Activated naive CD8-positive, alpha-beta T cell treated with anti-CD3 and anti-CD28 coated beads, Interleukin-2, amount 10 ng/mL, durations not matched to agents 7 days and 5 days (primary cell): ENCODE results near the gene ILF3. TPM values are rescaled to one million over a fixed set of nuclear protein-coding genes. Genes with fewer than 3 reads are reported as not detected.

Experiments used
- ATAC-seq: fragments of 150-1000 bp; cut with Tn5 transposase; one replicate; pipeline ENCODE4 v1.10.0; 2021; ENCODE audit warnings: low read depth, moderate library complexity
- POLR2A ChIA-PET: fragments of 350-600 bp; sonication (Branson Sonifier 250); formaldehyde crosslinking; loops from one replicate; lab custom pipeline; 2021; ENCODE audit warnings: antibody characterized with exemption; lab: Charles Lee
- DNase-seq: peaks from one replicate; pipeline ENCODE4 v3.0.0; 2021
- H3K27ac Mint-ChIP-seq: one replicate; pipeline ENCODE4 v1.8.0; 2022; ENCODE audit warnings: mild to moderate bottlenecking, mixed read lengths
- H3K27me3 Mint-ChIP-seq: one replicate; pipeline ENCODE4 v1.8.0; 2022; ENCODE audit warnings: mild to moderate bottlenecking, moderate library complexity, mixed read lengths
- H3K36me3 Mint-ChIP-seq: one replicate; pipeline ENCODE4 v1.8.0; 2021; ENCODE audit warnings: mild to moderate bottlenecking, mixed read lengths
- H3K4me1 Mint-ChIP-seq: one replicate; pipeline ENCODE4 v1.8.0; 2021; ENCODE audit warnings: mixed read lengths
- H3K4me3 Mint-ChIP-seq: one replicate; pipeline ENCODE4 v1.8.0; 2022; ENCODE audit warnings: mild to moderate bottlenecking, moderate library complexity, mixed read lengths
- H3K9me3 Mint-ChIP-seq: one replicate; pipeline ENCODE4 v1.8.0; 2021; ENCODE audit warnings: mixed read lengths
- total RNA-seq, 2 experiments: library from RNA; stranded (reverse); gene quantifications; one replicate each; pipeline ENCODE4 v1.2.3, GENCODE V29; 2021

Gene ILF3
- 100 to 1,000 TPM; 344 to 354 TPM for total RNA-seq

- Mint-ChIP-seq H3K27ac (peak within 1 kb of the TSS; percentile 97), H3K4me3 (peak within 1 kb of the TSS; percentile 95), H3K36me3 (peaks cover 12% of the 10 kb centered on the region), H3K9me3 (no peaks in the 10 kb centered on the region), H3K27me3 (no peaks in the 10 kb centered on the region), H3K4me1 (peaks cover 29% of the 10 kb centered on the region)
- POLR2A ChIA-PET = interaction anchor here (0.8 to 1.6 kb wide), 8 partner anchors 8 to 84 kb away, joined by 3 to 9 read pairs (median 4); no protein-coding TSS in a partner anchor
- ATAC-seq (peak; percentile 81), DNase-seq (peak; percentile 98)
Measured at GRCh38 chr19:10653732-10654609, at the start of gene ILF3. Gene ILF3 (plus strand): TSS chr19:10654346. CDS start chr19:10670606, 16,260 bp downstream.

- peak; percentile 44 for DNase-seq
- ATAC-seq = no peak
- H3K4me1 Mint-ChIP-seq = peaks cover 22% of the 10 kb centered on the region
- H3K27ac Mint-ChIP-seq = peak overlapping the region; percentile 100
- POLR2A ChIA-PET = interaction anchor here (0.7 to 4.1 kb wide), 20 partner anchors 9 to 183 kb away, joined by 3 to 21 read pairs (median 4); partner anchors contain the start of genes CDKN2D, KEAP1 and QTRT1
- H3K27me3 Mint-ChIP-seq = peaks cover 4% of the 10 kb centered on the region
- H3K9me3 Mint-ChIP-seq = no peaks in the 10 kb centered on the region
- H3K36me3 Mint-ChIP-seq = peaks cover 12% of the 10 kb centered on the region
- peak overlapping the region; percentile 99 for H3K4me3 Mint-ChIP-seq
Measured at GRCh38 chr19:10604460-10604980, 49.6 kb upstream of the ILF3 start.

GRCh38 chr19:10611907-10612306 lies 42.2 kb upstream of the ILF3 start:
- no peak for ATAC-seq
- no peak overlapping the region for H3K4me3 Mint-ChIP-seq
- POLR2A ChIA-PET = interaction anchor here (1.0 to 1.2 kb wide), 2 partner anchors 10 to 41 kb away, joined by 5 to 7 read pairs; no protein-coding TSS in a partner anchor
- no peak overlapping the region for H3K27ac Mint-ChIP-seq
- DNase-seq = no peak
- no peaks in the 10 kb centered on the region for H3K9me3 Mint-ChIP-seq
- H3K4me1 Mint-ChIP-seq = peaks cover 15% of the 10 kb centered on the region
- H3K36me3 Mint-ChIP-seq = peaks cover 21% of the 10 kb centered on the region
- no peaks in the 10 kb centered on the region for H3K27me3 Mint-ChIP-seq

GRCh38 chr19:10612499-10613119 lies 41.5 kb upstream of the ILF3 start:
- no peaks in the 10 kb centered on the region for H3K27me3 Mint-ChIP-seq
- POLR2A ChIA-PET = interaction anchor here (1.2 kb wide), 1 partner anchor 40 kb away, joined by 7 read pairs; no protein-coding TSS in a partner anchor
- no peak overlapping the region for H3K27ac Mint-ChIP-seq
- no peak overlapping the region for H3K4me3 Mint-ChIP-seq
- no peak for DNase-seq
- H3K36me3 Mint-ChIP-seq = peaks cover 21% of the 10 kb centered on the region
- H3K4me1 Mint-ChIP-seq = peaks cover 13% of the 10 kb centered on the region
- no peak for ATAC-seq
- H3K9me3 Mint-ChIP-seq = no peaks in the 10 kb centered on the region

GRCh38 chr19:10615429-10616023 lies 38.6 kb upstream of the ILF3 start:
- Mint-ChIP-seq H3K27ac (peak overlapping the region; percentile 27), H3K27me3 (no peaks in the 10 kb centered on the region), H3K9me3 (no peaks in the 10 kb centered on the region), H3K4me3 (peak overlapping the region; percentile 50), H3K36me3 (peaks cover 20% of the 10 kb centered on the region), H3K4me1 (peaks cover 13% of the 10 kb centered on the region)
- ATAC-seq = no peak
- POLR2A ChIA-PET = interaction anchor here (0.7 kb wide), 2 partner anchors 22 to 128 kb away, joined by 4 to 5 read pairs; no protein-coding TSS in a partner anchor
- DNase-seq = no peak

- DNase-seq (no peak), ATAC-seq (no peak)
- peaks cover 20% of the 10 kb centered on the region for H3K36me3 Mint-ChIP-seq
- H3K27me3 Mint-ChIP-seq = no peaks in the 10 kb centered on the region
- H3K4me1 Mint-ChIP-seq = peaks cover 21% of the 10 kb centered on the region
- no peak overlapping the region for H3K4me3 Mint-ChIP-seq
- POLR2A ChIA-PET = interaction anchor here (1.6 to 2.2 kb wide), 2 partner anchors 12 to 14 kb away, joined by 6 read pairs; no protein-coding TSS in a partner anchor
- H3K9me3 Mint-ChIP-seq = no peaks in the 10 kb centered on the region
- H3K27ac Mint-ChIP-seq = no peak overlapping the region
Measured at GRCh38 chr19:10617409-10618121, 36.6 kb upstream of the ILF3 start.

- POLR2A ChIA-PET = interaction anchor here (0.7 to 2.3 kb wide), 2 partner anchors 14 to 28 kb away, joined by 4 to 7 read pairs; no protein-coding TSS in a partner anchor
- H3K4me3 Mint-ChIP-seq = no peak overlapping the region
Measured at GRCh38 chr19:10618846-10619245, 35.3 kb upstream of the ILF3 start.

GRCh38 chr19:10620786-10621185 lies 33.4 kb upstream of the ILF3 start:
- Mint-ChIP-seq H3K4me1 (peaks cover 21% of the 10 kb centered on the region), H3K36me3 (peaks cover 3% of the 10 kb centered on the region), H3K9me3 (no peaks in the 10 kb centered on the region), H3K27ac (peak overlapping the region; percentile 61), H3K4me3 (no peak overlapping the region), H3K27me3 (no peaks in the 10 kb centered on the region)
- DNase-seq = no peak
- POLR2A ChIA-PET = interaction anchor here (2.3 kb wide), 1 partner anchor 16 kb away, joined by 7 read pairs; no protein-coding TSS in a partner anchor
- ATAC-seq = no peak

More at GRCh38 chr19:10618846-10619245, 35.3 kb upstream of the ILF3 start:
- no peak for ATAC-seq
- H3K27me3 Mint-ChIP-seq = no peaks in the 10 kb centered on the region
- DNase-seq = no peak
- H3K27ac Mint-ChIP-seq = no peak overlapping the region
- H3K4me1 Mint-ChIP-seq = peaks cover 17% of the 10 kb centered on the region
- H3K36me3 Mint-ChIP-seq = peaks cover 11% of the 10 kb centered on the region
- no peaks in the 10 kb centered on the region for H3K9me3 Mint-ChIP-seq

GRCh38 chr19:10621966-10622365 lies 32.2 kb upstream of the ILF3 start:
- Mint-ChIP-seq H3K4me1 (peaks cover 23% of the 10 kb centered on the region), H3K9me3 (no peaks in the 10 kb centered on the region), H3K27ac (peak overlapping the region; percentile 68), H3K4me3 (no peak overlapping the region), H3K36me3 (peaks cover 3% of the 10 kb centered on the region), H3K27me3 (no peaks in the 10 kb centered on the region)
- POLR2A ChIA-PET = interaction anchor here (1.4 kb wide), 1 partner anchor 20 kb away, joined by 4 read pairs; no protein-coding TSS in a partner anchor
- DNase-seq (no peak), ATAC-seq (no peak)

GRCh38 chr19:10624585-10624984 lies 29.6 kb upstream of the ILF3 start:
- no peaks in the 10 kb centered on the region for H3K9me3 Mint-ChIP-seq
- ATAC-seq = peak; percentile 93
- POLR2A ChIA-PET = interaction anchor here (1.5 to 1.6 kb wide), 2 partner anchors 20 to 21 kb away, joined by 4 to 5 read pairs; no protein-coding TSS in a partner anchor
- H3K36me3 Mint-ChIP-seq = peaks cover 9% of the 10 kb centered on the region
- peak overlapping the region; percentile 71 for H3K4me3 Mint-ChIP-seq
- H3K27me3 Mint-ChIP-seq = no peaks in the 10 kb centered on the region
- H3K4me1 Mint-ChIP-seq = peaks cover 23% of the 10 kb centered on the region
- DNase-seq = peak; percentile 43
- H3K27ac Mint-ChIP-seq = peak overlapping the region; percentile 89

- Mint-ChIP-seq H3K27ac (peak within 1 kb of the TSS; percentile 89), H3K4me1 (peaks cover 23% of the 10 kb centered on the region), H3K4me3 (peak within 1 kb of the TSS; percentile 71), H3K9me3 (no peaks in the 10 kb centered on the region), H3K36me3 (peaks cover 9% of the 10 kb centered on the region), H3K27me3 (no peaks in the 10 kb centered on the region)
- no peak for DNase-seq
- peak; percentile 28 for ATAC-seq
- POLR2A ChIA-PET = interaction anchor here (1.5 kb wide), 1 partner anchor 22 kb away, joined by 5 read pairs; no protein-coding TSS in a partner anchor
Measured at GRCh38 chr19:10625003-10625761, 29.0 kb upstream of the ILF3 start, which contains the start of gene SLC44A2. Gene SLC44A2 (plus strand): TSS chr19:10625553. CDS start chr19:10625634, 81 bp downstream.
